ENCODE results near the gene FAM107A. TPM values are rescaled to one million over a fixed set of nuclear protein-coding genes. Genes with fewer than 3 reads are reported as not detected.

FAM107A gene
- total RNA-seq, 2 experiments from 2014 or later = not detected

DNA sequence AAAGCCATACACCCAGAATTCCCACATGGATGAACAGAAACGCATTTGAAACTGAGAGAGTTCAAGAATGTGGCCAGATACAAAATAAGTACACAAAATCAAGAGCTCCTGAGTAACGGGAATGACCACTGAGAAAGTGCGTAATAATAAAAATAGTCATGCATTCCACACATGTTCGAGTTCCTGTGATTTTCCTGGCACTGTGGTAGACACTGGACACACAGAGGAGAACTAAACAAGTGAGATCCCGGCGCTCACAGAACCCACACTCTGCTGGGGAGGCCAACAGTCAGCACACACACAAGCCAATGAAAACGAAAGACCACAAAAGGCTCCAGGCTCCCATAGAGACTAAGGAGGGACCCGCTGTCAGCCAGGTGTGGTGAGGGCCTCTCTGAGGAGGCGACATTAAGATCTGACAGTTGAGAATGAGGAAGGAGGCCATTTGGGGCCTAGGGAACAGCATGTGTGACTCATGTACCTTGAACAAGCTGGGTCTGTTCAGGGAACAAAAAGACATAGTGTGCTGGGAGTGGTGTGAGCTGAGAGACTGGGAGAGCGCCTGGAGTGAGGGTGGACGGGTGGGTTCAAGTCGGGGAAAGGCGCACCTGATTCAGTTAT is 5.1 kb downstream of the FAM107A start:
- CTCF ChIA-PET = interaction anchor here (1.0 to 1.4 kb wide), 2 partner anchors 13 to 58 kb away, joined by 3 to 4 read pairs; no protein-coding TSS in a partner anchor
- POLR2A ChIA-PET = no interaction called here

DNA sequence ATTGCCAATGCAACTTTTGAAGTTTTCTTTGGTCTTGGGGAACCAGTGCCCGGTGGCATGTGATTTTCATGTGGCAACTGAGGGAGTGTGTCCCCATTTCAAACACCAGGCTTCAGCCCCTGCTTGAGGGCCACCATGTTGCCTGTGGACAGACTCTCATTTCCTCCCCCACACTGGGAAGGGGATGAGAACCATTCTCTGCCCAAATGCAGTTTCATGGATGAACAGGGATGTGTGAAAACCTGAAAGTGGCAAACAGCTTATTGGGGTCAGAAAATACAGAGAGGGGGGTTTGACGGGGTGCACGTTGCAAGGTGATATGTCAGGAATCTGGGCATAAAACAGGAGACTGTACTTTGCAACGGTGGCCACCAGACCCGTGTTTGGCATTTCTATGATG is 6.3 kb downstream of the FAM107A start:
- POLR2A ChIA-PET = no interaction called here
- CTCF ChIA-PET = interaction anchor here (0.6 to 1.4 kb wide), 2 partner anchors 16 to 59 kb away, joined by 4 to 7 read pairs; no protein-coding TSS in a partner anchor

DNA sequence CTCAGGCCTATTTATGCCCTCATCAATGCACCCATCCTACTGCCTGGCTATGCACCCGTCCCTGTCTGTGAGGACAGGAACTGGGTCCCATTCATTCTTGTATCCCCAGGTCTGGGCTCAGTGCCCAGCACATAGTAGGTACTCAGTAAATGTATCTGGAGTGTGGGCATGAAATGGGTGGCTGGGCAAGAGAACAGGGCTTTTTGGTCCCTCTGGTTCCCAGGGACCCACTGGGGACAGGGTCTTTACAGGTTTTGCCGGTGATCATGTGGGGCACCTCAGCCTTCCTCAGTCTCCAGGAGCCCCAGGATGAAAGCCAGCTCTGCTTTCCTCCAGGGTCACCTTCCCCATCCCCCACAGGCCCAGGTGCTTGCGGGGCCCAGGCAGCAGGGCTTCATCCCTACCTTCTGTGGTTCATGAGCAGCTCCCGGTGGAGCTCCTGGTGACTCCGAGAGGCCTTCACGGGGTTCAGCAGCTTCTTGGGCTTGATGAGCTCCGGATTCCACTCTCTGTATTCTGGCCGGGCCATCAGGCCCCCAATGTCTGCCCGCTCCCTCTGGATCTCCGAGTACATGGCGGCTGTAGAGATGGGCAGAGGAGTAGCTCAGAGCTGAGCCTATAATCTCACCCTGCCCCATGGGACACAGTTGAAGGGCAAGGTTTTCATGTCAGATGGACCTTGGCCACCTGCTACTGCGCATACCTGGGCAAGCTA is 7.7 kb downstream of the FAM107A start:
- POLR2A ChIA-PET = no interaction called here

DNA sequence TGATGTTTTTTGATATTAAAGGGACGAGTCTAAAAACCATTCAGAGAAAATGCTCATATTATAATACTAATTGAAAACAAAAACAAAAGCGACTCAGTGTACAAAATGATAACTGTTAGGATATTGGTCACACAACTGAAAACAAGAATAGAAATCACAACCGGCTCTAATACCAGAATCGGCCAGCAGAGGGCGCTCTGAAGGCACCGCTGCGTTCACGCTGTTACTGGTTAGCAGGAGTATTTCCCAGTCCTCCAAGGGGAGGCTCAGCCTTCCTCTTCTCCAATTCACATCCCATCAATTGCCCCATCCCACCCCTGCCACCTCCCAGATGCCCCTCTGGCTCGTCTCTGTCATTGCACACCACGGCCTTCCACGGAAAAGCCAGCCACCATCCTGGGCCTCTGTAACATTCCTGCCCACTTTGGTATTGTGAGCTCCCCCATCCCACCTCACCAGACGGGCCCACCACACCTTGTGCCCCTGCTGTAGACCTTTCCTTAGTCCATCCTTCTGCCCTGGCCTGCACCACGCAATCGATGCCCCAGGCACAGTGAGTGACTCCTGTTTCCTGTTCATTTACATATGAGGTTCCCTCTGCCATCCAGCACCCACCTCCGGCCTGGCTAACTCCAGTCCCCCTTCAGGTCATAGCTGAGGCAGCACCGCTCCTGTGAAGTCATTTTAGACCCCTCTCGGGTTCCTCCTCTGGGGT is 8.5 kb downstream of the FAM107A start:
- POLR2A ChIA-PET = no interaction called here

More for the DNA sequence above, 7.7 kb downstream of the FAM107A start:
- CTCF ChIA-PET = interaction anchor here (0.8 to 2.6 kb wide), 9 partner anchors 10 to 262 kb away, joined by 3 to 17 read pairs (median 6); no protein-coding TSS in a partner anchor

DNA sequence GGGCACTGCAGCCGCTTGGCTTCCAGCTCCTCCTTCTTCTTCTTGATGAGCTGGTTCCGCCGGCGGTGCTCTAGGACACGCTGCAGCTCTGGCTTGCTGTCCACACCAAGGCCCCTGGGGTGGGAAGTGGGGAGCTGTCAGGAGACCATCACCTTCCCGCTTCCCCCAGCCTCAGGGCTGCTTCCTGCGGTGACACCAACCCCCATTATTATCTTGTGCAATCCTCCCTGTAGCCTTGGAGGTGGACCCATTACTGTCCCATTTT is 10.0 kb downstream of the FAM107A start:
- CTCF ChIA-PET = interaction anchor here (1.3 to 1.4 kb wide), 2 partner anchors 63 to 66 kb away, joined by 3 to 10 read pairs; no protein-coding TSS in a partner anchor
- POLR2A ChIA-PET = no interaction called here

More for the DNA sequence above, 8.5 kb downstream of the FAM107A start:
- CTCF ChIA-PET = interaction anchor here (0.6 to 2.6 kb wide), 21 partner anchors 8 to 965 kb away, joined by 3 to 17 read pairs (median 3); no protein-coding TSS in a partner anchor

DNA sequence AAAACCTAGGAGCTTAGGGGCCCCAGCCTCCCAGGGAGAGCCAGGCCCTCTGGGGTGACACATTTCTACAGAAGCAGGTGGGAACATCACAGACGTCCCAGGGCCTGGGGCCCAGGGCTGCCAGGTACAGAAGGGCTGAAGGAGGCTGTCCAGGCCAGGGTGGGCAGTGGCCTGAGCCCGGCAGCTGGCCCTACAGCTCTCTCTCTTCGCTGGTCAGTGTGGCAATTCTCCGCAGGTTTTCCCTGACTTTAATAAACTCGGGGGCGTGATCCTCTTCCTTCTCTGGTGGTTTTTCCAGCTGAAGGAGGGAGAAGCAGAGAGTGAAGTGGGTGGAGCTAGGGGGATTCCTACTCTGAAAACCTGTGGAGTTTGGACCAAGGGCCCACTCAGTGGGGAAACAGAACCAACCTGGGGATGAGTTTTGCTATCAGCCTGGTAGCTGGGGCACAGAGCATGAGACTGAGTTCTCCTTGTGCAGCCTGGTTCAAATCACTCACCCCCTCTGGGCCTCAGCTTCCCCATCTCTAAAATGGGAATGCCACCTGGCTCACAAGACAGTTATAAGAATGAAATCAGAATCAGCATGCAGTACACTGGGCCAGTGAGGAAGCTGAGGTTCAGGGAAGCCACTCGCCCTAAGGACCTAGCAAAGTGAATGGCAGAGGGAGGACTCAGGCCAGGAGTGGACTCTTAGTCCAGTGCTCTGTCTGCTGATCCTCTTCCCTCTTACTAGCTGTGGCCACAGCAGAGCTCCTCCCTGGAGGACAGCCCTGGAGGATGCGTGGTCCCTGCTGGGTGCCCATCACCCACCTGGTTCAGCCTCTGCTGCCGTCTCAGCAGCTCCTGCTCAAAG is 10.6 kb downstream of the FAM107A start:
- ChIA-PET CTCF (interaction anchor here (1.2 to 1.4 kb wide), 3 partner anchors 60 to 67 kb away, joined by 3 to 10 read pairs (median 3); no protein-coding TSS in a partner anchor), POLR2A (no interaction called here)

DNA sequence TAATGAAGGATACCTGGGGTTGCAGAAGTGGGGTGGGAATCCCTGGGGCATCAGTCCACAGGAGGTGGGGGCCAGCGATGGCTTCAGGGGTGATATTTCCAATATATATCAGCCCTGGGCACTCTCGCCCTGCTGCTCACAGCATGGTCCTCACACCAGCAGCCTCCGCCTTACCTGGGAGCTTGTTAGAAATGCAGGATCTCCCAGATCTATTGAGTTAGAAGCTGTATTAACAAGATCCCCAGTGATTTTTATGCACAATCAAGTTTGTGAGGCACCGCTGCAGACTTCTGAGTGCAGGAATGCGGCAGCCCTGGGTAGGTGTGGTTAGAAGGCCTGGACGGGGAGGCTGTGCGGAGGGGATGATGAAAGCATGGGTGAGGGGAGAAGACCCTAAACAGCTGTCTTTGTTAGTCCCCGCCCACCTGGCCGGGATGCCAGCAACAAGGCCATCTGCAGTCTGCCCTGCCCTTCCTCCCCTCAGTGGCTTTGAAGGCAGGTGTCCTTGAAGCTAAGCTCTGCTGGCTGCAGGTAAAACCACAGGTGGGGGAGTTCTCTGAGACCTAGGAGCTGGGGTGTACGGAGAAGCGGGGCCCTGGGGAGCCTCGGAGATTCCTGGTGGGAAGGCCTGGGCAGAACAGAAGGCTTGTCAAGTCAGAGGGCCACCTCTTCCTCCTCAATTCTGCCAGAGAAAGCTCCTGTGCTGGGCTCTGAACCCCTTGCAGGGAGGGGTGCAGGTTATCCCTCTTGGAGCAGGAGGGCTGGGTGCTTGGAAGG is 11.4 kb downstream of the FAM107A start:
- CTCF ChIA-PET = interaction anchor here (1.2 to 1.4 kb wide), 3 partner anchors 60 to 68 kb away, joined by 3 to 10 read pairs (median 3); no protein-coding TSS in a partner anchor
- POLR2A ChIA-PET = no interaction called here

DNA sequence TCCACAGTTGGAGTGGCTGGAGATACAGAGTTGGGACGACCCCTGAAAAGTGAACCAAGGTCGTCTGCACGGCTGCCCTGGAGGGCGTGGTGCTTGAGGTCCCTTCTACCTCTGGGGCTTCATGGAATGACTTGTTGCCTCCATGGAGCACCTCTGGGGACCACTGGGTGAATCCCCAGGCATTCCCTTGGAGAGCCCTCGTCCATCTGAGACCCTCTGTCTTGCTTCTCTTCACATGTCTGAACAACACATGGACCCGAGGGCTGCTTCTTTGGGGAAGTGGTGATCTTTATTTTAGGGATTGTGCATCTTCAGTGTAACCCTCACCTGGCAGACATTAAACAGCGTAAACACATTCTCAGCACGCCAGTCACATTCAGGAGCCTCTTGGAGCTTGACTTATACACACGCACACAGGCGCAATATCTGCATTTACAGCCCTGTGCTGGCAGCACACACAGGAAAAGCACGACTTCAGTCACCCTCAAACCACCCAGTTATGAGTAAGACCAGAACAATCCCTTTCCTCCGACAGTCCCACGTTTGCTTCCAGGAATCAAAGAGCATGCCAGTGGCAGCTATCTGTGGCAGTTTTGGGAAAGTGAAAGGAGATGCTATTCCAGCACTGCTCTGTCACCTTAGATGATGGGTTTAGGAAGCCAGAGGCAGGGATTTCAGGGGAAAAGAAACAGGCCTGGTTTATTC is 12.6 kb downstream of the FAM107A start:
- POLR2A ChIA-PET = no interaction called here
- CTCF ChIA-PET = no interaction called here

DNA sequence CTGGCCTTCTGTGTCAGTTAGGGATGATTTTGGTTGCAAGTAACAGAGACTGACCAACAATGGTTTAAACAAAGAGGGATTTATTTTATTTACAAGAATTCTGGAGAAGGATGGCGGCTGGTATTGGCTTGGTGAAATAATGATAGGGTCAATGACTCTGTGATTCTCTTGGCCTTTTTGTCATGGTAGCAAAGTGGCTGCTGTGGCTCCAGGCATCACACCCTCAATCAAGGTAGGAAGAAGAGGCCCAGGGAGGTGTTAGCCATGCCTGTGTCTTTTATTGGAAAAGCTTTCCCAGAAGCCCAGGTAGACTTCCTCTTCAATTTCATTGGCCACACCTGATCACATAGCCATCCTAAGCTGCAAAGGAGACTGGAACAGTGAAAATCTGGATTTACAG is 13.1 kb downstream of the FAM107A start:
- ChIA-PET POLR2A (no interaction called here), CTCF (no interaction called here)

DNA sequence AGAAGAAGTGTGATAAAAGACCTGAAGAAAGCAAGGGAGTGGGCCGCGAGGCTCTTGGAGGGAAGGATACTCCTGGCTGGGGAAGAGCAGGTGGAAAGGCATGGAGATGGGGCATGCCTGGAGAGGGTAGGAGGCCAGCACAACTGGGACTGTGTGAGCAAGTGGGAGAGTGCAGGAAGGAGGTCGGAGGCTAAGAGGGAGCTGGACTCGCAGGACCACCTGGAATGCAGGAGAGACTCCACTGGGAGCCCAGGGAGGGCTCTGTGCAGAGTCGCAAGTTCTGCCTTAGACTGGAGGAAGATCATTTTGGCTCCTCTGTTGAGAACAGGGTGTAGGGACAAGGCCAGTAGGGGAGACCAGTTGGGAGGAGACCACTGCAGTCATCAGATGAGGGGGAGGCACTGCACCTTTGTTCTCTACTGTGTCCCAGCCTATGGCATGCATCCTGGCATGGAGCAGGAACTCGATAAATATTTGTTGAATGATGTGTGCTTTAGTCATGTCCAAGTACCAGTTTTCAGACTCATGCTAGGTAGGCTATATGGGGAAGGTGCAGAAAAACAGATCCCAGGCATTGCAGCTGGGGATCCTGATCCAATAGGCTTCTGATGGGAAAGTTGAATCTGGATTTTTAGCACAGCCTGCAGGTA is 13.7 kb downstream of the FAM107A start:
- ChIA-PET POLR2A (no interaction called here), CTCF (no interaction called here)

DNA sequence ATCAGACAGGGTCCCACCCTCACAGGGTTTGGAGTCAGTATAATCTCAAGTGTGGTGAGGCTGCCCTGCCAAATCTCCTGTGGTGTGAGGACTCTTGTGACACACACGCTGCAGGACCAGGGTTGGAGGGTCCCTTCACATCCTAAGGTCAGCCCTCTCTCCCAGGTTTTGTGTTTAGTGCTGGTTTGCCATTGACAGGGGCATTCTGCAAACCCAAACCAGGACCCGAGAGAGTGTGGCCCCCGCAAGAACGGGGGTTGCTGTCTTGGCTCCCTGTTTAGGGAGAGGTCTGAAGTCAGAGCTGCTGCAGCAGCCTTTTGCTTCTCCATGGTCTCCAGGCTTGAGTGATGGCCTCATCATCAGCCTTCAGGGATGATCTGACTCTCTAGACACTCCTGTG is 14.7 kb downstream of the FAM107A start:
- ChIA-PET CTCF (no interaction called here), POLR2A (no interaction called here)

DNA sequence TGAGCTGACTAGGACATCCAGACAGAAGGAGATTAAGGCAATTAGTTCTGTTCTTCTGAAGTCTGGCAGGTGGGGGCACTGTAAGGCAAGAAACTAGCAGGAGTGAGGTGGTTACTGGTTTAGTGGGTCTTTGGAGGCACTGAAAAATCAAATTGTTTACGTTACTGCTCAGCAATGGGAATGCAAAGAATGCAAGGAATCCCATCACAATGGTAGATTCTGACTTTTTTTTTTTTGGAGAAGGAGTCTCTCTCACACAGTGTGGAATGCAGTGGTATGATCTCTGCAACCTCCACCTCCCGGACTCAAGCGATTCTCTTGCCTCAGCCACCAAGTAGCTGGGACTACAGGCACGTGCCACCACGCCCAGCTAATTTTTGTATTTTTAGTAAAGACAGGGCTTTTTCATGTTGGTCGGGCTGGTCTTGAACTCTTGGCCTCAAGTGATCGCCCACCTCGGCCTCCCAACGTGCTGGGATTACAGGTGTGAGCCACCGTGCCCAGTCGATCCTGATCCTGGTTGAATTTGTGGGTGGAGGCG is 16.4 kb downstream of the FAM107A start:
- CTCF ChIA-PET = interaction anchor here (0.6 kb wide), 1 partner anchor 7 kb away, joined by 4 read pairs; no protein-coding TSS in a partner anchor
- POLR2A ChIA-PET = no interaction called here

DNA sequence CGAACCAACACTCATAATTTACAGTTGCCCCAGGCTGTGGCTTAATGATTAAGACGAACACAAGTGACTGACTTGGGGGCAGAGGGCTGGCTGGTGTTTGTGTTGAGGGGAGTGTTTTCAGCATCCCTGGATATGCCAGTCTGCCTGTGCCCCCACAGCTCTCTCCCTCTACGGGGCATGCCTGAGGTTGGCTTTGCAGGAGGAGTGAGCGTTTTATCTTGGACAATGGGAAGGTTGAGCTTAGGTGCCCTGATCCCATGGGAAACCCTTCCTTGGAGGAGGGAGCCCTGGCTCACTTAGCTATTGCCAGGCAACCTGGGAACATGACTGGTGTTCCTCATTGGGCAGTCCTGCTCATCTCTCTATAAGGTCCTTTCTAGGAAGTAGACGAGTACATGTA is 17.6 kb downstream of the FAM107A start:
- ChIA-PET POLR2A (no interaction called here), CTCF (interaction anchor here (0.8 to 1.4 kb wide), 2 partner anchors 9 to 254 kb away, joined by 3 to 5 read pairs; partner anchors contain the start of genes HTD2 and RPP14)

DNA sequence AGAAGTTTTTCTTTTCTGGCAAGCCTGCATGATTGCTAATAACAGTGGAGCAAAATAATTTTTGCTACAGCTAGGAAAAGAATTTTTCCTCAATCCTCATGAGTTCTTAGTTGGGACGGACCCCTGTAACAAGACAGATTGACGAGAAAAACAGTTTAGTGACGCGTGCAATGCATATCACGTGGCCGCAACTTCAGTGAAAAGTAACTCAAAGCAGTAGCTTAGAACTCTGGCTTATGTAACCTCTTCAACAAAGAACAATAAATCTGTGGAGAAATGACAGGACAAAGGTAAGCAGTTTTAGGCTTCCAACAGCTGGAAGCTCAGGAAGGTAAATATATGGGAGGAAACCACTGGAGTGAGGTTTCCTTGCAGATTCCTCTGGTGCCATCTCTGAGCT is 19.7 kb downstream of the FAM107A start:
- ChIA-PET CTCF (interaction anchor here (3.6 kb wide), 1 partner anchor 11 kb away, joined by 16 read pairs; no protein-coding TSS in a partner anchor), POLR2A (no interaction called here)

DNA sequence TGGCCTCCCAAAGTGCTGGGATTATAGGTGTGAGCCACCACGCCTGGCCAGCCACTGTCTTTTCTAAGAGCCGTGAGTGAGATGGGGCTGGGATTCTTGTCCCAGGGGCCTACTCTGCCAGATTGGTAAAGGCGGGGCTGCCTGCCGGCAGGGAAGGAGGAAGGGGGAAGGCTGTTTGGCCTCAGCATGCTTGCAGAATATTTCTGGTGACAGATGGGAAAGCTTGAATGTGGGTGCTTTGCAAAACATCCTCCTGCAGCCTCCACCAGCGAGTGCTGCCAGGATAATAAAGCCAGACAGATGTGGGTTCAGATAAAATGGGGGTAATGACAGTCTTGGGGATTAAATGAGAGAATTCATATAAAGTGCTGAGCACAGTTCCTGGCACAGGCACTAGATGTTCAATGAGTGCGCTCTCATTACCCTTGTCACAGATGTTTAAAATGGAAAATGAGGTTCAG is 20.4 kb downstream of the FAM107A start:
- CTCF ChIA-PET = interaction anchor here (3.6 kb wide), 1 partner anchor 12 kb away, joined by 16 read pairs; no protein-coding TSS in a partner anchor
- POLR2A ChIA-PET = no interaction called here

DNA sequence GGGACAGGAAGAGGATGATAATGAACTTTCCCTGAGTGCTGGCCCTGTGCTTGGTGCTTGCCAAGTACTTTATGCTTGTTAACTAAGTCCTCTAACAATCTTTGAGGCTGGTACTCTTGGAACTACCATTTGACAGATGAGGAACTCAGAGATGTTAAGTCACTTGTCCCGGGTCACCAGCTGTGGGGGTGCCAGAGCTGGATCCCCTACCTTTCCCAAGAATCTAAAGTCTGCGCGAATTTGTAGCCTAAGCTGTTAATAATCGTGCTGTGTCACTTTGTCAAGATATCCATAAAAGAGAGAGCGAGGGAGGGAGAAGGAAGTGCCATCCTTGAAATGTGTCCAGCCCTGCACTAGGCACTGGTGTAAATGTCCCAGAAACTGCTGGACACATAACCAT is 21.2 kb downstream of the FAM107A start:
- CTCF ChIA-PET = interaction anchor here (3.6 kb wide), 1 partner anchor 13 kb away, joined by 16 read pairs; no protein-coding TSS in a partner anchor

DNA sequence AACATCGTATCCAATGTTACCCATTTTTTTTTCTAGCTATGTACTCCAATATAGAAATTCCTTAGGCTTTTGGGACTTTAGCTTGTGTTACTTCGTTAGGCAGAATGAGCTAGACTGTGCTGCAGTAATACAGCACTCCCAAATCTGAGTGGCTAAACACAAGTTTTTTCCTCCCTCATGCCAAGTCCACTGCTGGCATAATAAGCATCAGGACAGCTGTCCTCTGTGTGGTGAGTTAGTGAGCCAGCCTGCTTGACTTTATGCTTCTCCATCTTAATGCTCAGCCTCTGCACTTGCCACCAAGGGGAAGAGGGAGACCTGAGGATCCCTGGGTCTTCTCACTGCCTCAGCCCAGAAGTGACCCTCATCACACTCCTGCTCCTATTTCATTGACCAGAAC is 22.0 kb downstream of the FAM107A start:
- ChIA-PET POLR2A (no interaction called here), CTCF (interaction anchor here (0.6 to 3.6 kb wide), 2 partner anchors 14 to 15 kb away, joined by 7 to 16 read pairs; no protein-coding TSS in a partner anchor)

More for the DNA sequence above, 21.2 kb downstream of the FAM107A start:
- POLR2A ChIA-PET = no interaction called here

Measured in activated CD8-positive, alpha-beta memory T cell treated with anti-CD3 and anti-CD28 coated beads for 36 hours (primary cell).